Uterus (tissue), 2 donors: ENCODE results near the gene PTPRN2.

Experiments
- CTCF ChIP-seq, 4 experiments: fragments of 200-600 bp in 2 of 4; fragments of 450-650 bp in 2 of 4; sonication (generic) in 2 of 4; IDR thresholded peaks; one replicate each; pipeline ENCODE4 v1.5.1; 2016 to 2019; ENCODE audit warnings: antibody characterized with exemption in 4 of 4, mild to moderate bottlenecking in 2 of 4, moderate library complexity in 1 of 4
- POLR2A ChIP-seq, 2 donors: fragments of 450-650 bp; IDR thresholded peaks; one replicate each; pipeline ENCODE4 v1.6.1; 2016; ENCODE audit warnings: antibody characterized with exemption in 2 of 2, mild to moderate bottlenecking in 1 of 2, moderate library complexity in 1 of 2

GRCh38 chr7:158286210-158286609 lies 301.4 kb downstream of the PTPRN2 start:
- no peak for TF ChIP-seq POLR2A (IDR thresholded peaks at IDR 0.05)
- TF ChIP-seq CTCF (IDR thresholded peaks at IDR 0.05): no peak
